HuH-7.5 (cell line): ENCODE results near the gene SOWAHD.
"Not testable (repeated sequence)": the region's sequence is repeated elsewhere in the genome, so short reads cannot be mapped to it uniquely, and the experiment has no call there.

Experiments
- DNase-seq: peaks from one replicate; pipeline ENCODE4 v3.0.0; 2011; ENCODE audit warnings: low spot score

The SOWAHD gene

GRCh38 chrX:119758731-119759247 lies 401 bp downstream of the SOWAHD start:
- DNase-seq, result peak; percentile 15

- no peak for DNase-seq
Observed at GRCh38 chrX:119759248-119759766, 919 bp downstream of the SOWAHD start.

GRCh38 chrX:119760026-119760877 lies 1.9 kb downstream of the SOWAHD start:
- no peak for DNase-seq

- no peak for DNase-seq
Observed at GRCh38 chrX:119762718-119763117, 4.3 kb downstream of the SOWAHD start.

GRCh38 chrX:119763181-119763580 lies 4.8 kb downstream of the SOWAHD start:
- DNase-seq, result no peak

GRCh38 chrX:119763836-119764387 lies 5.5 kb downstream of the SOWAHD start:
- DNase-seq, result no peak

GRCh38 chrX:119768436-119768835 lies 10.0 kb downstream of the SOWAHD start:
- not testable (repeated sequence) for DNase-seq

GRCh38 chrX:119769388-119769787 lies 11.0 kb downstream of the SOWAHD start:
- DNase-seq, result not testable (repeated sequence)

- DNase-seq, result no peak
Observed at GRCh38 chrX:119775517-119776238, 17.3 kb downstream of the SOWAHD start.

GRCh38 chrX:119778829-119779228 lies 20.4 kb downstream of the SOWAHD start:
- DNase-seq, result no peak

- no peak for DNase-seq
Observed at GRCh38 chrX:119783026-119783425, 24.6 kb downstream of the SOWAHD start.

- no peak for DNase-seq
Observed at GRCh38 chrX:119784747-119785446, 26.5 kb downstream of the SOWAHD start.

GRCh38 chrX:119790977-119791436 lies 32.6 kb downstream of the SOWAHD start:
- DNase-seq, result no peak

GRCh38 chrX:119791437-119792231 lies 33.2 kb downstream of the SOWAHD start, which contains the start of gene RPL39:
Gene RPL39, minus strand, starts transcription at chrX:119791630. Its CDS starts 54 bp downstream, at chrX:119791576.
- peak; percentile 32 for DNase-seq

- DNase-seq, result no peak
Observed at GRCh38 chrX:119801253-119802221, 43.1 kb downstream of the SOWAHD start.

GRCh38 chrX:119802546-119802945 lies 44.2 kb downstream of the SOWAHD start:
- DNase-seq, result no peak

- DNase-seq, result not testable (repeated sequence)
Observed at GRCh38 chrX:119808461-119808860, 50.1 kb downstream of the SOWAHD start.

GRCh38 chrX:119809185-119809666 lies 50.8 kb downstream of the SOWAHD start:
- DNase-seq, result no peak
